ENCODE measurements around the gene SPDL1.

The SPDL1 gene

GRCh38 chr5:169631360-169631759, 47.8 kb downstream of the SPDL1 start:
- no peak for DNase-seq (ENCODE audit: low read depth)

- no peak for DNase-seq (ENCODE audit: low read depth)
Observed at GRCh38 chr5:169632946-169633345, 49.4 kb downstream of the SPDL1 start.

DNA sequence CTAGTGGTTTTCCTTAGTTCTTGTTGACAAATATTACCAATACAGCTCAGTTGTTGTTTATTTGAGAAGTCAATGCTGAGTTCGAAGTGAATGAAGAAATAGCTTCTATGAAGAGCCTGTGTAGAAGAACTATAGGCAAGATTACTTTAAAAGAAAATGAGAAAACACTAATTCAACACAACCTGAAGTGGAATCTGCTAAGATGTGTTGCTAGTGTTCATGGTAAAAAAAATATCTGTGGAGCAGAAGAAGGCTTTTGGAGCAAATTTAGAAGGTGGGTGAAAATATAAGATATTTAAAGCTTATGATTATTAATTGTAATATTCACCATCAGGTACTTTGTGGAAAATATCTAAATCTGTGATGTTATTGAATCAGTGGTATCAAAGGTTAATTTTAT, 51.0 kb downstream of the SPDL1 start:
- no peak for DNase-seq (ENCODE audit: low read depth)

- DNase-seq (ENCODE audit: low read depth), result no peak
Observed at GRCh38 chr5:169635936-169636335, 52.4 kb downstream of the SPDL1 start.

DNA sequence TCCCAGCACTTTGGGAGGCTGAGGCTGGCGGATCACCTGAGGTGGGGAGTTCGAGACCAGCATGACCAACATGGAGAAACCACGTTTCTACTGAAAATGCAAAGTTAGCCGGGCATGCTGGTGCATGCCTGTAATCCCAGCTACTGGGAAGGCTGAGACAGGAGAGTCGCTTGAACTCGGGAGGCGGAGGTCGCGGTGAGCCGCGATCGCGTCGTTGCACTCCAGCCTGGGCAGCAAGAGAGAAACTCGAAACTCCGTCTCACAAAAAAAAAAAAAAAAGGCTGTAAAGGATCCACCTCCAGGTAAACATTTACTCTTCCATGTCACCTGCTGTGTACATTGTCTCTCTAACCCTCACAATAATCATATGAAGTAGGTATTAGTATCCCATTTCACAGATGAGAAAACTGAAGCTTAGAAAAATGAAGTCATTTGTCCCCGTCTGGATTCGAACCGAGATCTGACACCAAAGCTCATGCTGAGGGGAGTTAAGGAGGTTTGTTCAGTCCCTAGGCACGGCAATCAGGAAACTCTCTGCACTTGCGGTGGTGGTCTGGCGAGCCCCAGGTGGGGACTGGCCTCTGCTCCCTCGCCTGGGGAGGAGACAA, 53.0 kb downstream of the SPDL1 start:
- DNase-seq (ENCODE audit: low read depth), result no peak

GRCh38 chr5:169637085-169637548, 53.5 kb downstream of the SPDL1 start, which contains the start of gene DOCK2:
Gene DOCK2, plus strand, starts transcription at chr5:169637275. Its CDS starts 52 bp downstream, at chr5:169637327.
- peak; percentile 55 for DNase-seq (ENCODE audit: low read depth)

DNA sequence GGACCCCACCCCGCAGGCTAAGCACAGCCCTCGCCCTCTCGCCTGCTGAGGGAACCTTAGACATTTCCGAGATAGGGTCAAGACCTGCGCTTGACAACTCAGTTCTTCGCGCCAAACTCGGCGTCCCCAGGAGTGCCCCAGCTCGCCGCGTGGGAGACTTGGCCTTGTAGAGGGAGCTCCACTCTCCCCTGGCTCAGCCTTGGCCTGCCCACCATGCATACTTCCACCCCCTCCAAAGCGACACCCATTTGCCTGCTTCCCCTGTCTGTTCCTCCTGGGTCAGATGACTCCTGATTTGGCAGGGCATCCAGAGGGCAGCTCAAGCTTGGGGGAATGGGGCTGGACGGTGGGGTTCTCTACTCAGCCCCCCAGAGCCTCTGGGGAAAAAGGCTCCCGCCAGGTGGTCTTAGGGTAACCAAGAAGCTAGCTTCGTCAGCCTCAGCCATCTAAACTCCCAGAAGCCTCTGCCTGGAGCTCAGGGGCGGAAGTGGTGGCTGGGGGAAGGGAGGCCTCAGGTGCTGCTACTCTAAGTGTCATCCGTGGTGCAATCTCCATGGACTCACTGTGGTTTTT, 54.1 kb downstream of the SPDL1 start:
- peak; percentile 48 for DNase-seq (ENCODE audit: low read depth)

- DNase-seq (ENCODE audit: low read depth), result no peak
Observed at GRCh38 chr5:169641253-169641652, 57.7 kb downstream of the SPDL1 start.

GRCh38 chr5:169646856-169647255, 63.3 kb downstream of the SPDL1 start:
- no peak for DNase-seq (ENCODE audit: low read depth)

DNA sequence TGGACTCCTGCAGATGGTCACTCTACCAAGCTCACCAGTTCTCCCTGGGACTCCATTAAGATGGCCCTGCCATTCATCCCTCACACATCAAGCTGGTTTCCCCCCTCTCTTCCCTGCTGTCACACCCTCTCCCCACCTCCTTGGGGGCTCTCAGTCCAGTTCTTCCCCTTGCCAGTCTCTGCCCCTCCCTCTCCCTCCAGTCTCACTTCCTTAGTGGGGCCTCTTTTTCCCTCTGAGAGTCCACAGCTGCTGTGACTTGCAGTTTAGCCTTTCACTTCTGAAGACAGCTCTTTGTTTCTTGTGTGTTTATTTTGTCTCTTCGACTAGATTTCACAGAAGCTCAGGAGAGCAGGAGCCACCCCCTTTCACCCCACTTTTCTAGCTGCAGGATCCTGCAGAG, 64.0 kb downstream of the SPDL1 start:
- no peak for DNase-seq (ENCODE audit: low read depth)

DNA sequence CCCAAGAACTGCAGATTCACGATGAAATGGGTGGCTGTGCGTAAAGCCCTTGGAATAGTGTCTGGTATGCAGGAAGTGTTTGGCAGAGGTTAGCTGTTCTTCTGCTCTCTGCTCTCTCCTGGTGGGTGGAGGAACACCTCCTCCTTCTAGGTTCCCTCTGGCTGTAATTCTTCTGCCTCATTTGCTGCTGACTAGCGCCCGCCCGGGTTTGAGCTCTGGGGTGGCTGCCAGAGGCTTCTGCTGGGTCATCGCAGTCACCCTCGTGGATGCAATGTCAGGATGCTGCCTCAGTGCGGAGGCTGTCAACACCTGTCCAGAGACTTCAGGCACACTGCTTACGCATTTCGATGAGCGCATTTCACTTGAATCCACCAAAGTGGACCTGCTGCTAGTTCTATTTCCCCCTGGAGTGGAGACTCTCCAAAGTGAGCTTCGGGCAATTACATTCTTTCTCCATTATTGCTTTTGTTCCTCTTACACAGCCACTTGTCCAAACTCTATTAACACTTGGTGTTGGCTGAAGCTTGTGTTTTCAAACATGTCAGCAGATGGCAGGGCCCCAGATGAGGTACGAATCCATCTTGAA, 65.2 kb downstream of the SPDL1 start:
- DNase-seq (ENCODE audit: low read depth), result no peak

- DNase-seq (ENCODE audit: low read depth), result no peak
Observed at GRCh38 chr5:169649486-169649885, 65.9 kb downstream of the SPDL1 start.

GRCh38 chr5:169650701-169651331, 67.2 kb downstream of the SPDL1 start:
- DNase-seq (ENCODE audit: low read depth), result no peak

GRCh38 chr5:169651526-169651925, 68.0 kb downstream of the SPDL1 start:
- no peak for DNase-seq (ENCODE audit: low read depth)

DNA sequence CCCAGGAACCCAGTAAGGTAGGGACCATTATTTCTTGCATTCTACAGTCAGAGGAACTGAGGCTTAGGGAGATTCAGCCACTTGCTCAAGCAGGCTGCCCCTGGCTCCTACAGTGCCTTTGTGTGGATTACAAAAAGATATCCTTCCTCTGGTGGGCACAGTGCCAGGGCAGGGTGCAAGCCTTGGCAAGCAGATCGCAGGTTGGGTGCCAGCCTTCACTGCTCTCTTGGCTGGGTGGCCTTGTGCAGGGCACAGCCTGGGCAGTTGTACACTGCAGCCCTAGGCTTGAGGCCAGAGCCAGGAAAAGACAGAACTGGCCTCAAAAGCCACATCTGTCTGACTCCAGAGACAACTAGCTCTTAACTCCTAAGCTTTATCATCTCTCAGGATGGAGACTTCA, 68.5 kb downstream of the SPDL1 start:
- no peak for DNase-seq (ENCODE audit: low read depth)

DNA sequence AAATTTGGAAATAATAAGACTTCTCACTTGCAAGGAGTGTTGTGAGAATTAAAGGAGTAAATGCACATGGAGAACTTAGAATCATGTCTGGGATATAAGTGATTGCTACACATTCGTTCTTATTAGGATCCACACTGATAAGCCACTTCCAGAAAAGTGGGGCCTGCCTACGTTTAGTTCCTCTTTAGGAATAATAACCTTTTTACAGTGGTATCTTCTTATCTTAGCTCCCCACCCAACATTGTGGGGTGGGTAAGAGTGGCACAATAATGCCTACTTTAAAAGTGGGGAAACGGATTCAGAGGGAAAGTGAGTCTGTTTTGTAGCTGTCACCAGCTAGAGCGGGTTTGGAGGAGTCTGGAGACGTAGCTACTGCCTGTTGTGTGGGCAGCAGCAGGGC, 69.5 kb downstream of the SPDL1 start:
- DNase-seq (ENCODE audit: low read depth), result no peak
